GM19463 (cell line): ENCODE data around the gene UPF1.

Source experiments
- ATAC-seq: cut with Tn5 transposase; IDR thresholded peaks from one replicate; pipeline ENCODE4 v1.9.1; 2021; ENCODE audit warnings: mild to moderate bottlenecking, moderate library complexity; ENCODE audit not compliant: unreplicated experiment

Gene UPF1

DNA sequence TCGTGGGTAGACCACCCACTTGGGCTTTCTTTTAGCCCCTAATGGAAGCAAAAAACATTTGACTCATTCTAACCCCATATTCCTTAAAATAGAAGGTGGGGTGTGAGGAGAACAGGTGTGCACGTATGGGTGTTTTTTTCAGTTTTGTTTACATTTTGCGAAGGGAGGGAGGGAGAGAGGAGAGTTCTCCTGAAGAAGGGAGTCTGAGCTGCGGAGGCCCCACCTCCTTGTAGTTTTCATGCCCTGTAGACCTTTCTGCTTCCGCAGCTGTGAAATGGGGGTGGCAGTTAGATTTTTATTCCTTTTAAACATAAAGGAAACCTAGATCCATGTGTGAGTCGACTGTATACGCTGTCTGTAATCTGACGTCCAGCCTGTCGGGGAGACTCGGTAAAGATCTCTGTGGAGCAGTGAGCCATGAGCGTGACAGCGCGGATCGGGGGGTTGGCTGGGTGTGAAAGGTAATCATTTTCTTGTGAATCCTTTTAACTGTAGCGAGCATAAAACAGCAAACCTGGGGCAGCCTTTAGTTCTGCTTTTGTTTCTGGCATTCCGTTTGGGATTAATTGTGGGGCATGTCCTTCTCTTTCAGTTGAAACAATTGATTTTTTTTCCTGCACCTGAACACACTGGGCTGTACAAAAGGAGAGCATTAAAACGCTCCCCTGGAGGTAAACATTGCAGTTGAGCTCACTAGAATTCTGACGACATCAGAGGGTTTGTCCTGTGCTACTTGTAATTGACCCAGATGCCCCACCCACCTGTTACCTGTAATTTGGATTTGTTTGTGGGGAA, 2.3 kb downstream of the UPF1 start:
- ATAC-seq, result no peak

DNA sequence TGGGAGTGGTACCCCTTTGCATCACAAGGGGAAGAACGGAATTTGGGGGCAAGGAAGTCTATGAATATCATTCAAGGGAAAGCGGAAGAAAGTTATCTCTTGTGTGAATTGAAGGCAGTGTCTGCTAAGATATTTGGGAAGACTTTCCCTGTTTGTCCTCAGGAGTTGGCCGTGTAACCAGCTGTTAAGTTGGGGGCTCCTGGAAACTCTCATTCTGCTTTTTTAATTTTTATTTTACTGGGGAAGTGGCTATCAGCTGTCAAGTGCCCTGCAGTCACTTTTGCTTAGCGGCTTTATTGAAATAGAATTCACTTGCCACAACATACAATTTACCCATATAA, 2.9 kb downstream of the UPF1 start:
- no peak for ATAC-seq

DNA sequence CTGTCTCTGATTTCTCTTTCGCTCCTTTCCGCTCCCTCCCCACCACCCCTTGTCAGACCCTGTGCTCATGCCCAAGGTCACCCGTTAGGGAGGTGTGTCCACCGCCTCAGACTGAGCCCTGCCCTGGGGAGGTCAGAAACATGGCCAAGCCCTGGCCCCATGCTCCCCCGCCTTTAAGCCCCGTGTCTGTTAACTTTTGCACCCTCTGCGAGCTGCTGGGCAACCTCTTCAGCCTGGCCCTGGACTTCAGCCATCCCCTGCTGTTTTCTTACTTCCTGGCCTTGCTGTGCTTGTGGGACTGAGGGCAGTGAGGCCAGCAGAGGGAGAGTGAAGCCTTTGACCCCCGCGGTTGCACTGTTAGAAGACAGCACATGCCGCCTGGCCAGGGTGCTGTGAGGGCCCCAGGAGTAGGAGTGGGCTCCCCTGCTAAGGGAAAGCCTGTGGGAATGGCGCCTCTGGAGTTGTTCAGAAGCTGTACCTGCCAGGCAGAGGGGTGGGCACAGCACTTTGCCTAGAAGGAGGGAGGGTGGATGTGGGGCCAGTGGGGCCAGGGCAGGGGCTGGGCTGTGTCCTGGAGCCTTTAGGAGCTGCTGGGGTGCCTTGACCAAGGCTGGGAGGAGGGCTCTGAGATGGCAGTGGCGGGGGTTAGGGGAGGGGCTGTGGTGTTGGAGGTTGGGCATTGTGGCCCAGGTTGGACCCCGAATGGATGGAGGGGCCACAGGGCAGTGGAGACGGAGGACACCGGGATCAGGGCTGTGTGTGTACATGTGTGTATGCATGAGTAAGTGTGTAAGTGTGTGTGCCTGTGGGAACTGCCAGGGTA, 7.9 kb downstream of the UPF1 start:
- ATAC-seq, result no peak

DNA sequence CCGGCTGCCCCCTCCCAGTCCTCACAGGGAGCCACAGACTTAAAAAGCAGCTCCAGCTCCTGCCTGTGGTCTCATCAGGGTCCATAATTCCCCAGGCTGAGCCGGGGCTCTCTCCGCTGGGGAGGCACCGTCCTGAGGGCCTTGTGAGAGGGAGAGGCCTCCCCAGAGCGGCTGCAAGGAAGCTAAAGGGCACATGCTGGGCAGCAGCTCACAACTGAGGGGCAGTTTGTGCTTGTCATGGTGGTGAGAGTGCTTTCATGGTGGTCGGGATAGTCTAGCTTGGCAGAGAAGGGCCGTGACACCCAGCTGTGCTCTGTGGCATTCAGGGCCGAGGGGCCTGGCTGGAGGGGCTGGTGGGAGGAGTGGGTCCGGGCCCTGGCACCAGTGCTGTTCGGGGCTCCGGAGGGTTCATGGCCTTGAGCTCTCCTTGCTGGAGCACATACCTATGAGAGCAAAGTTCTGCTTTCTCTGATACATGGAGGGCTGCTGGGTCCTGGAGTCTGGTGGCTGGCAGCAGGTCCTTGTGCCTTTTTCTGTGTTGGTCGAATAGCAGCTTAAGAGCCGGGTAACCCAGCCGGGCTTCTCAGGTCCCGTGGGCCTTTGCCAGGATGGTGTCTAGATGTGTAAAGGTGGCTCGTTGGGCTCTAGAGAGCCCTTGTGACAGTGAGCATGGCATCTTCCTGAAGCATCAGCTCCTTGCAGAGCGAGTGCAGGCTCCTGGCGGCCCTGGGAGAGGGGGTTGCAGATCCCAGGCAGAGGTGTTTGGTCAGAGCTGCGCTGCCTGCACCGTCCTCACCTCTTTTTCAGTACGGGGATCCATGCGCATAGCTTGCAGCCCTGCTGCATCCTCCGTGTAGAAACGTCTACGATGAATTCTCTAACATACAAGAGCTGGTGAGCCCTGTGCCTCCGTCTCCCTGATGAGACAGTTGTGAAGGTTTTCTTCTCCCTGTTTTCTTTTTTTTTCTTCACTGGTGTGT, 8.8 kb downstream of the UPF1 start:
- ATAC-seq, result no peak

DNA sequence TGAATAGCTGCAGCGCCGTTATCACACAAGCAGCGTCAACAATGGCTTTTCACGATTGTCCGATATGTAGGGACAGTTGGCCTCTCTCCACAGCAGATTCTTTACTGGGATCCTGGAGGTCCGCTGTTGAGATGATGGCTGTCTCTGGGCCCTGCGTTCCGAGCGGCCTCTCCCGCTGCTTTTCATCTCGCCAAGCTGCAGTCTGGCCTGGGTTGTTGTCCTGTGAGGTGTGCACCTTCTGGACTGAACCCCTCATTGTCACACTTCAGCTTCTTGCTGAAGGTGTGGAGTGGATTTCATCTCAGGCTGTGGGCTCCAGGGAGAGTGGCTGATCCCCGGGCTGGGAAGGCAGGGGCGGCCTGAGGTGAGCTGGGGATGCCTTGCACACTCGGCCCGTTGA, 9.6 kb downstream of the UPF1 start:
- ATAC-seq, result no peak

DNA sequence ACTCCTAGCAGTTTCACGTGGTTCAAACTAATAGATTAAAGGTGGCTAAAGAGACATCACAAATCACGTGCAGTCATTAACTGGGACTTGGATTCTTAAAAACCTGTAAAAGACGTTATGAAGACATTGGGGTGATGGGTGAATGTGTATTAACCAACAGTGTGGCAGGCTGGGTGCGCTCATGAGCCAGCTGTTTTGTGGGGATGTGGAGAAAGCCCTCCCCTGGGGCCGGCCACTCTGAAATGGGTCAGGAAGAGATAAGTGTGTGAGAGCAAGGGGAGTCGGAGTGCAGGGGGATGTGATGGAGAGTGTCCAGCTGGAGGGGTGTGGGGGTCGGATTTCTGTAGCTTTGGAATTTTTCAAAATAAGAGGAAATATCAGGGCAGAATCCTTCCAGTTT, 10.4 kb downstream of the UPF1 start:
- ATAC-seq, result no peak

DNA sequence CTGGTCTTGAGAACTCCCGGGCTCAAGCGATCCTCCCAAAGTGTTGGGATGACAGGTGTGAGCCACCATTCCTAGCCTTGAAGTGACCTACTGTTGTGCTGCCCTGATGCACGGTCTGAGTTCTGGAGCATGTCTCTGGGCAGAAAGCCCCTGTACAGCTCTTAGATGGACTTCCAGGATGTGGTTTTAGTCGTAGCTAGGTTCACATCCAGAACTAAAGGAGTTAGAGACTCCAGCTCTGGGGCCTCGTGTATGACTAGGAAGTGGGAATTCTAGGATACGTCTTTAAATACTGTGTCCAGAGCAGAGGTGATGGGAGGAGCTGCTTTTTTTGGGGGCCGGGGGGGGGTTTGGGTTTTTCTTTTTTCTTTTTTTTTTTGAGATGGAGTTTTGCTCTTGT, 12.2 kb downstream of the UPF1 start:
- ATAC-seq, result no peak

DNA sequence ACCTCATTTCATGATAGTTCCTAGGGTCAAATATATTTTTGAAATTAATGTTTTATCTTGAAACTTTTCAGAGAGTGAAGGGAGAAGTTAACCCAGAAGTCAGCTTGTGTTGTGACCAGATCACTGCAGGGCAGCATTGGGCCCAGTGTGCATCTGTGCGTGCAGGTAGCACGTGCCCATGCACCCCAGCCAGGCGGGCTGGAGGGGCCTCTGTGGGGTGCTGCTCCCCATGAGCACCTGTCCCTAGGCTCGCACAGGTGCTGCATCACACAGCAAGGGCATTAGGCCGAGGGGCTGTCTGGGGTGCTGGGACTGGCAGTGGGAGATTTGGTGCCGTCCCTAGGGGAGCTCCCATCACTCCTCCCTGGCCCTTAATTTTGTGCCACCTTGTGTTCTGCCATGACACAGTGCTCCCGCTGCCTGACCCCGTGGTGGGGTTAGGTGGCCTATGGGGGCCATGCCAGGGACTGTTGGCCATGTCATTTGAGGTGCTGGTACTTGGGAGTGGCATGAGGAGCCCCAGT, 13.1 kb downstream of the UPF1 start:
- ATAC-seq, result no peak

DNA sequence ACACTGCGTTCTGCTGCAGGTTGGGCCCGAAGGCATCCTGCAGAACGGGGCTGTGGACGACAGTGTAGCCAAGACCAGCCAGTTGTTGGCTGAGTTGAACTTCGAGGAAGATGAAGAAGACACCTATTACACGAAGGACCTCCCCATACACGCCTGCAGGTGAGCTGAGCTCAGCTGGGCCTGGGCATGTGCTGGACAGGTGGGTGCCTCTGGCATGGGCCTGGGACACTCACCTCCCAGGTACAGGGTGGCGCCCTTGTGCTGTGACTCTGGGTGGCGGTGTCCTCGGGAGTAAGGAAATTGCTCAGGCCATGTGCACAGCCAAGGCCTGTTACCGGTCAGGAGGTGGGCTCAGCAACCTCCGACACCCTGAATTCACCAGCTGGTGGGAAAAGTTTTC, 14.2 kb downstream of the UPF1 start:
- no peak for ATAC-seq

DNA sequence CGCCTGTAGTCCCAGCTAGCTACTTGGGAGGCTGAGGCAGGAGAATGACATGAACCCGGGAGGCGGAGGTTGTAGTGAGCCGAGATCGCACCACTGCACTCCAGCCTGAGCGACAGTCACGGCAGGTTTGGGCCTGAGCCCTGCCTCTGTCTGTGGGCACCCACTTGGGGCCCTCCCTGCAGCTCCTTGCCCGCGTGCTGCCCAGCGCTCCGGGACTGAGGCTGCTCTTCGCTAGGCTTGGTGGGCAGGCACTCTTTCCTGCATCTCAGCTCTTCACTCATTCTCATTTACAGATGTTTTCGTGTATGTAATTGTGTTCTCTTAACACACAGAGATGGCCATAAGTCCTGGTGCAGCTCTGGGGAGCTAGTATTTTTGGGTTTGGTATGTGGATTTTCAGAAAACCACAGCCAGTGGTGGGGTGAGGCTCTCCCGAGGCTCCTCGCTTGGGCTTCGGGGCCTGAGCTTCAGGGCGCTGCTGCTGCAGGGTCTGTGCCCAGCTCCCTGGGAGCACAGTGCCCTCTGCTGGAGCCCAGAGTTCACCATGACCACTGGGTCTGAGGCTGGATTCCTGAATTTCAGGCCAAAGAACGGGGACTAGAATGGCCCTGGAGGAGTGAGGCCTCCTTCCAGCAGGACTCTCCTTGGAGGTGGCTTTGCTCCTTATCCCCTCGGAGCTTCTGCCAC, 15.2 kb downstream of the UPF1 start:
- no peak for ATAC-seq

DNA sequence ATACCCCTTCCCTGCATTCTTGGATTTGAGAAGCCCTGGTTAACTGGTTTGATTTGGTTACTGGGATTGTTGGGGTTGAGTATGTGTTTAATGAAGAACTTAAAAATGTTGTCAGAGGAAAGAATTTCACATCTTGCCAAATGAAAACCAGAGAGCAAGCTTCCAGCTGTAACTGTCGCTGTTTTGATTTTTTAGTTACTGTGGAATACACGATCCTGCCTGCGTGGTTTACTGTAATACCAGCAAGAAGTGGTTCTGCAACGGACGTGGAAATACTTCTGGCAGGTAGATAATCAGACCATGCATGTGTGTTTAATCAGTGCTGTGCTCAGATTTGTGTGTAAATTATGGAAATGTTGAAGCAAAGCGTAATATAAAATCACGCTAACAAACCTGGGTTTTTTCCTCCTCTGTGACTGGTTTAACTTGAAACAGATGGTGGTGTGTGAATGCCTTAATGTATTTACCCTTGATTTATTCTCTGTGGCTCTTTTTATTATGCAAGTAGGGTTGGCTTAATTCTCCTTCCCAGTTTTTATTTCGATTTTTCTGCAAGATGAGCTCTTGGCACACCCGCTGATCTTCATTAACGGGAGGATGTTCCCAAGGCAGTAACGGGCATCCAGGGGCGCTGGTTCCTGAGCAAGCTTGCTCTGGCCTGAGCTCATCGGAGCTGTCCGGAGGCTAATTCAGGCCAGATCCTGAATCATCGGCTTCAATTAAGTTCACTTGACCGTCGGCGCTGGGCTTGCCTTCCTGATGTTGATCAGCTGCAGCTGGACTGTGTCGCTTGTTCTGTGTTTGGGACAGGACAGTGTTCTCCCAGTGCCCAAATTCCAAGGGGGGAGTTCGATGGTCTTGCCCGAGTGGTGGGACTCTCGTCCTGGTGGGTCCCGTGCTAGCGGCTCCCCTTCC, 16.0 kb downstream of the UPF1 start:
- no peak for ATAC-seq

DNA sequence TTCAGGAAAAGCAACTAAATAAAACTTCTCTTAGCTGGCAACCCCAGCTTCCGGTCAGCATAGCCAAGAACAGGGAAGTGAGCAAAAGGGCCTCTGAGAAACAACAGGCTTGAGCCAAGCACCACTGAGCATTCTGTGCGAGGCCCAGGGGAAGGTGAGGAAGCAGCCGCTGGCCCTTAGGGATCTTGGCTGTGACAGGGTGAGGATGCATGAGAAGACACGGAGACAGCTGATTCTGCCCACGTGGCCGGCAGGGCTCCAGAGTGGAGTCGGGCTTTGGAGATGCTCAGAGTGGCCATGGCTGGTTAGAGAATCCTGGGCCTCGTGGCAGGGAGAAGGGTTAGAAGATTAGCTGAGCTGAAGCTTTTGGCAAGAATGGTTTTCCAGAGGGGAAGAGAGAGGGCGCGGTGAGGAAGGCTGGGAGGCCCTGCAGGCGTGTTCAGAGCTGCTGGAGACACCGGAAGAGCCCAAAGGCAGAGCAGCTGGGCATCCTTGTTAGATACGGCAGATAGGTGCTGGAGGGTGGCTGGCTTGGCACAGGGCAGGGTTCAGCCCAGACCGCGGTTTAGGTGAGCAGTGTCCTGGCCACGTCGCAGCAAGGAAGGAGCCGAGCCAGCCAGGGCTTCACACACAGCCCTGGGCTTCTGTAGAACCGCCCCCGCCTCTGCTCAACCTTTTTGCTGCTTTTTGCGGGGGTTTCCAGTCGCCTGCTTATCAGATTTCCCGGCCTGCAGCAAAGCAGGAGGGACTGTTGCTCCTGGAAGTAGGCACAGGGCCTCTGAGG, 17.3 kb downstream of the UPF1 start:
- ATAC-seq, result no peak

DNA sequence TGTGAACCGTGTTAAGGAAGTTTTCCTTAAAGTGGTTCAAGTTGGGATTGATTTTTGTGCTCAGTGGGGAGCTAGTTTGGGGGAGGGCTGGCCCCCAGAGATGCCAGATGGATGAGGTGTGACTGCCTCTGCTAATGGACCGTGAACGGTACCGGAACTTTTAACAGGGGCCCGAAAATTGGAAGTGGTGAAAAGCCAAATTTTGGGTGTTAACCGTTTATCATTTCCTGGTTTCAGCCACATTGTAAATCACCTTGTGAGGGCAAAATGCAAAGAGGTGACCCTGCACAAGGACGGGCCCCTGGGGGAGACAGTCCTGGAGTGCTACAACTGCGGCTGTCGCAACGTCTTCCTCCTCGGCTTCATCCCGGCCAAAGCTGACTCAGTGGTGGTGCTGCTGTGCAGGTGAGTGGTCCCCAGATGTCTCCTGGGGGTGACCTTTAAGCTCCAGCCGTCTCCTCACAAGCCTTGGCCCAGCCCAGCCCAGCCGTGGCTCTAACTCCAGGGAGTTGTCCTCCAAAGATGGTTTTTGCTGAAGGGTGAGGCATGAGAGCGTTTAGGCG, 18.2 kb downstream of the UPF1 start:
- no peak for ATAC-seq

DNA sequence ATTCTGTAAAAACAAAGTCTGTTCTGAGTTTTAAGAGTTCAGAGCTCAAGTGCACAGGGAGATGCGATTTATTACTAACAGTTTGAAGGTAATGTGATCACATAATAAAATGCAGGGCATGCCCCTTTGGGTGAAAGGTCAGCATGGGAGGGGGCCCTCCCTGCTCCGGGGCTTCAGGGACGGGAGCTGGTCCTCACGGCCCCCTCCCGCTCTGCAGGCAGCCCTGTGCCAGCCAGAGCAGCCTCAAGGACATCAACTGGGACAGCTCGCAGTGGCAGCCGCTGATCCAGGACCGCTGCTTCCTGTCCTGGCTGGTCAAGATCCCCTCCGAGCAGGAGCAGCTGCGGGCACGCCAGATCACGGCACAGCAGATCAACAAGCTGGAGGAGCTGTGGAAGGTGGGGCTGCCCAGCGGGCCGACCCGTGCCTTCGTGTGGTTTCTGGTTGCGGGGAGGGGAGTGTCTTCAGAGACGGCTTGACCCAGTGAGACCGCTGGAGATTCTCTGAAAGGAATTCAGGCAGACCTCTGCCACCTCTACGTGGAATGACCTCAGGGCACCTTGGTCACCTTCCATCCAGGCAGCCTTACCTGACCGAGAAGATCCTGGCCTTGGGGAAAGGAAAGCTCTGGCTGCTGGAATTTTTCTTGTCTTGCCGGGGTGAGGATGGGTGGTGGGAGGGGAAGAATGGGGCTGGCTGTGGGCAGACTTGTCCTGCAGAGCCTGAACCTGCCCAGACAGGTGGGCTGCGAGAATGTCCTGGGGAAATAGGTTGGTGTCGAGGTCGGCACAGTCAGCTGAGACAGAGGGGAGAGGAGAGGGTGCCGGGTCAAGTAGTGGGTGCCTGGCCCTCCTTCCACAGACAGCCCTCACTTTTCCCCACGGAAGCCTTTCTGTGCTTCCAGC, 19.0 kb downstream of the UPF1 start:
- ATAC-seq, result no peak

DNA sequence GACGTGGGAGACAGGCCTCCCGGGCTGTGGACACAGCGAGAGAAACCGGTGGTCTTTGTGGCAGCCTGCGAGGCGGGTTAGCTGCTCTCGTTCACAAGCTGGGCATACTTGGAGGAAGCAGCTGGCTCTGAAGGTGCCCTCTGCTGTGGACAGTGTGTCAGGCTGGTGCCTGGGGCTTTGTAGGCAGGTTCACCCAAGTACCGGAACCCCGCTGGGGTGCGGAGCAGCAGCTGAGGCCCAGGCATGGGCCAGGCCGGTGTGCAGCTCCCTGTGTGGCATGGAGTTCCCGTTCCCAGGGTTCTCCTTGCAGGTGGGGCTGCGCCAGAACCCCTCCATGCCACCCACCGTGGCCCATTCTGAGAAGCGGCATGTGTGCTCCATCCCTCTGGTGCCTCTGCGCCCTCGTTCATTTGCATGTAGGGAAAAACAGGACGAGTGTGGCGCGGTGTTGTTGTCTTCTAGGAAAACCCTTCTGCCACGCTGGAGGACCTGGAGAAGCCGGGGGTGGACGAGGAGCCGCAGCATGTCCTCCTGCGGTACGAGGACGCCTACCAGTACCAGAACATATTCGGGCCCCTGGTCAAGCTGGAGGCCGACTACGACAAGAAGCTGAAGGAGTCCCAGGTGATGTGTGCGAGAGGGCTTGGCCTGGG, 20.0 kb downstream of the UPF1 start:
- no peak for ATAC-seq

DNA sequence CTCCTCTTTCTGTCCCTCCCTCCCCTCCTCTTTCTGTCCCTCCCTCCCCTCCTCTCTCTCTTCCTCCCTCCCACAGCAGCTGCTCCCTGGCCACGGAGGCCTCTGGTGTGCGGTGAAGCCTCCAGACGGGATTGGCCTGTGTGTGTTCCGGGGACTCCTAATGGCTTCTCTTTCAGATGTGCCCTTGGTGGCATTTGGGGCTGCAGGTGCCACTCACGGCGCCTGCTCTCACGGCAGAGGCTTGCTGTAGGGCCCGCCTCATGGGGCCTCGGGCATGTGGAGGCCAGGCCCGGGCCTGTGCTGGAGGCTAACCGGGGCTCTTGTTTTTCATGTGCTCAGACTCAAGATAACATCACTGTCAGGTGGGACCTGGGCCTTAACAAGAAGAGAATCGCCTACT, 20.9 kb downstream of the UPF1 start:
- no peak for ATAC-seq
